Measurements from ENCODE around the gene SGTA. TPM values are rescaled to one million over a fixed set of nuclear protein-coding genes. Genes with fewer than 3 reads are reported as not detected.

Gene SGTA
- total RNA-seq, 3 donors from 2014 or later (not counting 1 experiment from before 2014, with no cell fraction given), result 35.2 to 38.1 (median 36.2) TPM

- H3K4me1 ChIP-seq (ENCODE audit: control insufficient read depth, insufficient read depth, low read length), result peaks cover 21% of the 10 kb centered on the region
- H3K27me3 ChIP-seq (ENCODE audit: control insufficient read depth, insufficient read depth, low read length), result peaks cover 17% of the 10 kb centered on the region
- Mint-ChIP-seq H3K4me3 (no peak overlapping the region), H3K9me3 (no peaks in the 10 kb centered on the region), H3K27ac (no peak overlapping the region), H3K27me3 (ENCODE audit: low read depth in 2 of 2) (peaks cover 8 to 15% of the 10 kb centered on the region in 2 donors), H3K36me3 (no peaks in the 10 kb centered on the region), H3K4me1 (peaks cover 5% of the 10 kb centered on the region in 2 donors)
- ATAC-seq (no peak), DNase-seq (no peak)
- no peak overlapping the region for H3K4me3 ChIP-seq (ENCODE audit: low read length)
- no peaks in the 10 kb centered on the region for H3K36me3 ChIP-seq (ENCODE audit: control insufficient read depth, insufficient read depth, low read length)
- intact Hi-C loops (cut with micrococcal nuclease), result no loop called here
- no peaks in the 10 kb centered on the region for H3K9me3 ChIP-seq (ENCODE audit: control insufficient read depth, insufficient read depth, low read length)
- 79% methylated on average over 28 of the region's 28 CpGs for WGBS (ENCODE audit: insufficient coverage)
- no peak overlapping the region for H3K27ac ChIP-seq (ENCODE audit: low read length)
- no peak for TF ChIP-seq CTCF (IDR thresholded peaks at IDR 0.05)
These were observed 60.3 kb downstream of the SGTA start for GRCh38 chr19:2722541-2723344.

- Mint-ChIP-seq H3K27me3 (ENCODE audit: low read depth in 2 of 2) (peaks cover 8 to 15% of the 10 kb centered on the region in 2 donors), H3K4me1 (peaks cover 2 to 5% of the 10 kb centered on the region in 2 donors), H3K9me3 (no peaks in the 10 kb centered on the region), H3K27ac (no peak overlapping the region), H3K36me3 (no peaks in the 10 kb centered on the region), H3K4me3 (no peak overlapping the region)
- no peak for TF ChIP-seq CTCF (IDR thresholded peaks at IDR 0.05)
- ATAC-seq, result no peak
- Histone ChIP-seq H3K36me3 (ENCODE audit: control insufficient read depth, insufficient read depth, low read length) (no peaks in the 10 kb centered on the region), H3K27ac (ENCODE audit: low read length) (no peak overlapping the region), H3K4me1 (ENCODE audit: control insufficient read depth, insufficient read depth, low read length) (peaks cover 18% of the 10 kb centered on the region), H3K4me3 (ENCODE audit: low read length) (no peak overlapping the region), H3K27me3 (ENCODE audit: control insufficient read depth, insufficient read depth, low read length) (peaks cover 17% of the 10 kb centered on the region), H3K9me3 (ENCODE audit: control insufficient read depth, insufficient read depth, low read length) (no peaks in the 10 kb centered on the region)
- WGBS (ENCODE audit: insufficient coverage), result 35% methylated on average over 39 of the region's 39 CpGs
- no peak for DNase-seq
- intact Hi-C loops (cut with micrococcal nuclease), result no loop called here
These were observed 61.2 kb downstream of the SGTA start for GRCh38 chr19:2721570-2722540.

GRCh38 chr19:2720777-2721569 is 62.1 kb downstream of the SGTA start, which contains the start of gene DIRAS1:
TSS of gene DIRAS1 (minus strand) at chr19:2721372. CDS start at chr19:2717806, 3,566 bp downstream.
- TF ChIP-seq CTCF (IDR thresholded peaks at IDR 0.05), result no peak
- under 1% methylated on average over 100 of the region's 100 CpGs for WGBS (ENCODE audit: insufficient coverage)
- peak within 1 kb of the TSS; percentile 12 for H3K4me3 ChIP-seq (ENCODE audit: low read length)
- peaks cover 17% of the 10 kb centered on the region for H3K27me3 ChIP-seq (ENCODE audit: control insufficient read depth, insufficient read depth, low read length)
- no peak for DNase-seq
- H3K36me3 Mint-ChIP-seq, result no peaks in the 10 kb centered on the region
- peaks cover 11% of the 10 kb centered on the region for H3K4me1 ChIP-seq (ENCODE audit: control insufficient read depth, insufficient read depth, low read length)
- H3K9me3 ChIP-seq (ENCODE audit: control insufficient read depth, insufficient read depth, low read length), result no peaks in the 10 kb centered on the region
- no peaks in the 10 kb centered on the region for H3K4me1 Mint-ChIP-seq
- H3K27ac ChIP-seq (ENCODE audit: low read length), result no peak within 1 kb of the TSS
- intact Hi-C loops (cut with micrococcal nuclease), result no loop called here
- no peak for ATAC-seq
- H3K4me3 Mint-ChIP-seq, result no peak within 1 kb of the TSS
- no peaks in the 10 kb centered on the region for H3K36me3 ChIP-seq (ENCODE audit: control insufficient read depth, insufficient read depth, low read length)
- peaks cover 8 to 12% of the 10 kb centered on the region in 2 donors for H3K27me3 Mint-ChIP-seq (ENCODE audit: low read depth in 2 of 2)
- H3K9me3 Mint-ChIP-seq, result no peaks in the 10 kb centered on the region
- H3K27ac Mint-ChIP-seq, result no peak within 1 kb of the TSS

All from natural killer cell (primary cell).